Neural crest cell (in vitro differentiated cells): ENCODE measurements around the gene PFN4. TPM values are rescaled to one million over a fixed set of nuclear protein-coding genes. Genes with fewer than 3 reads are reported as not detected.
"Not testable (repeated sequence)": the region's sequence is repeated elsewhere in the genome, so short reads cannot be mapped to it uniquely, and the experiment has no call there.

Experiments used
- DNase-seq: peaks from one replicate; pipeline ENCODE4 v3.0.0; 2021; ENCODE audit warnings: low read depth, mixed read lengths, low spot score
- H3K27ac Mint-ChIP-seq: one replicate; pipeline ENCODE4 v1.8.0; 2021; ENCODE audit warnings: mild to moderate bottlenecking, mixed read lengths; ENCODE audit not compliant: unreplicated experiment
- H3K27me3 Mint-ChIP-seq: 2 replicates; pipeline ENCODE4 v1.8.0; 2021; ENCODE audit warnings: low read depth, mild to moderate bottlenecking, mixed read lengths
- H3K36me3 Mint-ChIP-seq: 2 replicates; pipeline ENCODE4 v1.8.0; 2021; ENCODE audit warnings: low read depth, mild to moderate bottlenecking, mixed read lengths
- H3K4me1 Mint-ChIP-seq: 2 replicates; pipeline ENCODE4 v1.8.0; 2021; ENCODE audit warnings: mixed read lengths
- H3K4me3 Mint-ChIP-seq: one replicate; pipeline ENCODE4 v1.8.0; 2021; ENCODE audit warnings: mild to moderate bottlenecking, mixed read lengths
- H3K9me3 Mint-ChIP-seq: 2 replicates; pipeline ENCODE4 v1.8.0; 2021; ENCODE audit warnings: mixed read lengths
- CTCF ChIP-seq: fragments of 200-600 bp; sonication (generic); conservative IDR thresholded peaks from 2 replicates; pipeline ENCODE4 v1.5.0; 2021; ENCODE audit warnings: antibody characterized with exemption, mild to moderate bottlenecking
- total RNA-seq: library from RNA; stranded (reverse); gene quantifications from 2 replicates; pipeline ENCODE4 v1.2.1, GENCODE V29; 2021

PFN4 gene
- total RNA-seq, 1 donor from 2014 or later = 1.3 TPM

- H3K27ac Mint-ChIP-seq = no peak overlapping the region
- no peak for DNase-seq
- H3K9me3 Mint-ChIP-seq = peaks cover 27% of the 10 kb centered on the region
- H3K4me1 Mint-ChIP-seq = no peaks in the 10 kb centered on the region
- peaks cover 43% of the 10 kb centered on the region for H3K36me3 Mint-ChIP-seq
- H3K4me3 Mint-ChIP-seq = no peak overlapping the region
- no peak for TF ChIP-seq CTCF
- no peaks in the 10 kb centered on the region for H3K27me3 Mint-ChIP-seq
Measured at GRCh38 chr2:24104906-24105305, 18.2 kb downstream of the PFN4 start.

- no peak overlapping the region for H3K4me3 Mint-ChIP-seq
- peaks cover 46% of the 10 kb centered on the region for H3K36me3 Mint-ChIP-seq
- H3K27me3 Mint-ChIP-seq = no peaks in the 10 kb centered on the region
- no peak overlapping the region for H3K27ac Mint-ChIP-seq
- H3K9me3 Mint-ChIP-seq = peaks cover 26% of the 10 kb centered on the region
- no peak for DNase-seq
- no peak for TF ChIP-seq CTCF
- no peaks in the 10 kb centered on the region for H3K4me1 Mint-ChIP-seq
Measured at GRCh38 chr2:24104110-24104650, 19.0 kb downstream of the PFN4 start.

DNA sequence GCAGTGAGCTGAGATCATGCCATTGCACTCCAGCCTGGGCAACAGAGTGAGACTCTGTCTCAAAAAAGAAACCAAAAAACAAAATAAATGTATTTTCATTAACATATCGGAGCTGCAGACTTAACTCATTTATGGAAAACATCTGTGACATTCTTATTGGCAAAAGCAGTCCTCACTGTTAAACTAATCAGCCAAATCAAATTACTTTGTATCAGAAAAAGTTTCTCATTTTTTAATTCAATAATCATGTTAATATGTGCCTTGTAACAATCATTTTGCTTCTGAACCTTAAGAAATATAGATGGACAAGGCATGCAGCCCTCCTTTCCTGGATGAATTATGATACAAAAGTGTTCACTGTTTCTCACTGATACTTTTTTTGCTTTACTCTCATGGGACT is 20.5 kb downstream of the PFN4 start:
- H3K27me3 Mint-ChIP-seq = no peaks in the 10 kb centered on the region
- H3K36me3 Mint-ChIP-seq = peaks cover 53% of the 10 kb centered on the region
- no peaks in the 10 kb centered on the region for H3K4me1 Mint-ChIP-seq
- TF ChIP-seq CTCF = no peak
- peaks cover 27% of the 10 kb centered on the region for H3K9me3 Mint-ChIP-seq
- H3K4me3 Mint-ChIP-seq = no peak overlapping the region
- no peak overlapping the region for H3K27ac Mint-ChIP-seq
- DNase-seq = no peak

GRCh38 chr2:24101992-24102391 is 21.1 kb downstream of the PFN4 start:
- H3K4me3 Mint-ChIP-seq = no peak overlapping the region
- H3K27me3 Mint-ChIP-seq = no peaks in the 10 kb centered on the region
- no peaks in the 10 kb centered on the region for H3K4me1 Mint-ChIP-seq
- H3K27ac Mint-ChIP-seq = no peak overlapping the region
- peaks cover 23% of the 10 kb centered on the region for H3K9me3 Mint-ChIP-seq
- H3K36me3 Mint-ChIP-seq = peaks cover 51% of the 10 kb centered on the region
- TF ChIP-seq CTCF = no peak
- no peak for DNase-seq

- Mint-ChIP-seq H3K36me3 (peaks cover 52% of the 10 kb centered on the region), H3K9me3 (peaks cover 15% of the 10 kb centered on the region)
- H3K4me3 Mint-ChIP-seq, H3K4me1 Mint-ChIP-seq, DNase-seq, H3K27ac Mint-ChIP-seq, H3K27me3 Mint-ChIP-seq: not testable (repeated sequence)
Measured at GRCh38 chr2:24100732-24101131, 22.4 kb downstream of the PFN4 start.

DNA sequence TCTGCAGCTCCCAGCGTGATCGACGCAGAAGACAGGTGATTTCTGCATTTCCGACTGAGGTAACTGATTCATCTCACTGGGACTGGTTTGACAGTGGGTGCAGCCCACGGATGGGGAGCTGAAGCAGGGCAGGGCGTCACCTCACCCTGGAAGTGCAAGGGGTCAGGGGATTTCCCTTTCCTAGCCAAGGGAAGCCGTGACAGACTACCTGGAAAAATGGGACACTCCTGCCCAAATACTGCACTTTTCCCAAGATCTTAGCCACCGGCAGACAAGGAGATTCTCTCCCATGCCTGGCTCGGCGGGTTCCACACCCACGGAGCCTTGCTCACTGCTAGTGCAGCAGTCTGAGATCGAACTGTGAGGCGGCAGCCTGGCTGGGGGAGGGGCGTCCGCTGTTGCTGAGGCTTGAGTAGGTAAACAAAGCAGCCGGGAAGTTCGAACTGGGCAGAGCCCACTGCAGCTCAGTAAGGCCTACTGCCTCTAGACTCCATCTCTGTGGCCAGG is 27.9 kb downstream of the PFN4 start:
- not testable (repeated sequence) for H3K27ac Mint-ChIP-seq, H3K27me3 Mint-ChIP-seq, H3K4me1 Mint-ChIP-seq, DNase-seq, H3K4me3 Mint-ChIP-seq
- H3K36me3 Mint-ChIP-seq = peaks cover 38% of the 10 kb centered on the region
- H3K9me3 Mint-ChIP-seq = peaks cover 12% of the 10 kb centered on the region

DNA sequence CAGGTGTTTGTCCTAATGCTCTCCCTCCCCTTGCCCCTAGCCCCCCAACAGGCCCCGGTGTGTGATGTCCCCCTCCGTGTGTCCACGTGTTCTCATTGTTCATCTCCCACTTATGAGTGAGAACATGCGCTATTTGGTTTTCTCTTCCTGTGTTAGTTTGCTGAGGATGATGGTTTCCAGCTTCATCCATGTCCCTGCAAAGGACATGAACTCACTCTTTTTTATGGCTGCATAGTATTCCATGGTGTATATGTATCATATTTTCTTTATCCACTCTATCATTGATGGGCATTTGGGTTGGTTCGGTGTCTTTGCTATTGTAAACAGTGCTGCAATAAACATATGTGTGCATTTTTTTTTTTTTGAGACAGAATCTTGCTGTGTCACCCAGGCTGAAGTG is 29.9 kb downstream of the PFN4 start:
- not testable (repeated sequence) for DNase-seq, H3K27ac Mint-ChIP-seq, H3K4me3 Mint-ChIP-seq, H3K27me3 Mint-ChIP-seq, H3K9me3 Mint-ChIP-seq, H3K4me1 Mint-ChIP-seq
- H3K36me3 Mint-ChIP-seq = peaks cover 28% of the 10 kb centered on the region
